G401.6 (cell line): ENCODE data around the gene DENND1A.
"Not testable (repeated sequence)": the region's sequence is repeated elsewhere in the genome, so short reads cannot be mapped to it uniquely, and the experiment has no call there.

Experiments used
- FAIRE-seq: peaks from 2 replicates; lab custom pipeline; 2012; peaks lifted over from hg19 to GRCh38; lab: Jason Lieb, UNC

Gene DENND1A

GRCh38 chr9:123408313-123409262 is 521.3 kb downstream of the DENND1A start:
- no peak for FAIRE-seq

GRCh38 chr9:123407217-123407851 is 522.6 kb downstream of the DENND1A start:
- FAIRE-seq = no peak

- no peak for FAIRE-seq
These were observed 523.2 kb downstream of the DENND1A start for GRCh38 chr9:123406691-123407216.

GRCh38 chr9:123406016-123406415 is 523.9 kb downstream of the DENND1A start:
- FAIRE-seq = no peak

- no peak for FAIRE-seq
These were observed 526.9 kb downstream of the DENND1A start for GRCh38 chr9:123402981-123403509.

GRCh38 chr9:123401879-123402513 is 527.9 kb downstream of the DENND1A start:
- peak; percentile 31 for FAIRE-seq

GRCh38 chr9:123400926-123401503 is 528.9 kb downstream of the DENND1A start:
- no peak for FAIRE-seq

- no peak for FAIRE-seq
These were observed 530.0 kb downstream of the DENND1A start for GRCh38 chr9:123399803-123400378.

- not testable (repeated sequence) for FAIRE-seq
These were observed 531.0 kb downstream of the DENND1A start for GRCh38 chr9:123398938-123399337.

- FAIRE-seq = no peak
These were observed 532.0 kb downstream of the DENND1A start for GRCh38 chr9:123397975-123398374.

- FAIRE-seq = no peak
These were observed 534.0 kb downstream of the DENND1A start for GRCh38 chr9:123395689-123396511.

- FAIRE-seq = no peak
These were observed 534.6 kb downstream of the DENND1A start for GRCh38 chr9:123395276-123395688.

- no peak for FAIRE-seq
These were observed 535.4 kb downstream of the DENND1A start for GRCh38 chr9:123394291-123395235.

GRCh38 chr9:123392802-123393201 is 537.1 kb downstream of the DENND1A start:
- FAIRE-seq = no peak

GRCh38 chr9:123391946-123392345 is 538.0 kb downstream of the DENND1A start:
- FAIRE-seq = no peak

GRCh38 chr9:123391233-123391632 is 538.7 kb downstream of the DENND1A start:
- no peak for FAIRE-seq

- no peak for FAIRE-seq
These were observed 539.4 kb downstream of the DENND1A start for GRCh38 chr9:123390337-123391135.

GRCh38 chr9:123389698-123390097 is 540.2 kb downstream of the DENND1A start:
- no peak for FAIRE-seq

GRCh38 chr9:123389070-123389469 is 540.9 kb downstream of the DENND1A start:
- no peak for FAIRE-seq
